Measurements from ENCODE around the gene MORF4L2. TPM values are rescaled to one million over a fixed set of nuclear protein-coding genes. Genes with fewer than 3 reads are reported as not detected.

MORF4L2 gene
- total RNA-seq, 1 donor from 2014 or later, result 514 TPM

- DNase-seq (ENCODE audit: low read depth), result no peak
- H3K27me3 Mint-ChIP-seq (ENCODE audit: low read depth, unreplicated experiment), result no peaks in the 10 kb centered on the region
These were observed 31.6 kb upstream of the MORF4L2 start for GRCh38 chrX:103718120-103718519.

GRCh38 chrX:103716962-103717361 lies 30.5 kb upstream of the MORF4L2 start:
- Histone ChIP-seq H3K9ac (ENCODE audit: low read length) (peak overlapping the region; percentile 14), H3K4me2 (ENCODE audit: low read length) (peak overlapping the region; percentile 36), H3K4me3 (ENCODE audit: insufficient read depth, low read depth, low read length) (no peak overlapping the region), H3K79me2 (ENCODE audit: insufficient read depth, low read length) (no peaks in the 10 kb centered on the region), H4K20me1 (ENCODE audit: insufficient read depth, low read length) (no peaks in the 10 kb centered on the region), H3K9me3 (ENCODE audit: insufficient read depth, low read depth, low read length) (no peaks in the 10 kb centered on the region), H2AFZ (ENCODE audit: low read depth, low read length) (no peak overlapping the region), H3K36me3 (ENCODE audit: insufficient read depth, low read length) (no peaks in the 10 kb centered on the region), H3K27me3 (ENCODE audit: insufficient read depth, low read length) (no peaks in the 10 kb centered on the region), H3K4me1 (ENCODE audit: insufficient read depth, low read length) (peaks cover 9% of the 10 kb centered on the region), H3K27ac (ENCODE audit: low read depth, low read length) (peak overlapping the region; percentile 38)
- no peak overlapping the region for H3K27ac Mint-ChIP-seq (ENCODE audit: unreplicated experiment)
- FAIRE-seq (peak; percentile 97), DNase-seq (ENCODE audit: low read depth) (peak; percentile 86)
- H3K27me3 Mint-ChIP-seq (ENCODE audit: low read depth, unreplicated experiment), result no peaks in the 10 kb centered on the region
- TF ChIP-seq CTCF (IDR thresholded peaks at IDR 0.05; ENCODE audit: insufficient read depth, low read depth, low read length) (no peak), EZH2 (IDR thresholded peaks at IDR 0.05; ENCODE audit: insufficient read depth, low read length) (no peak)
- H3K4me3 Mint-ChIP-seq (ENCODE audit: unreplicated experiment), result no peak overlapping the region
- H3K36me3 Mint-ChIP-seq (ENCODE audit: low read depth, unreplicated experiment), result no peaks in the 10 kb centered on the region
- peaks cover 7% of the 10 kb centered on the region for H3K4me1 Mint-ChIP-seq (ENCODE audit: low read depth, unreplicated experiment)
- H3K9me3 Mint-ChIP-seq (ENCODE audit: unreplicated experiment), result no peaks in the 10 kb centered on the region

More at GRCh38 chrX:103718120-103718519, 31.6 kb upstream of the MORF4L2 start:
- peak; percentile 20 for FAIRE-seq
- Histone ChIP-seq H3K9ac (ENCODE audit: low read length) (no peak overlapping the region), H3K27me3 (ENCODE audit: insufficient read depth, low read length) (no peaks in the 10 kb centered on the region), H3K36me3 (ENCODE audit: insufficient read depth, low read length) (no peaks in the 10 kb centered on the region), H3K4me3 (ENCODE audit: insufficient read depth, low read depth, low read length) (no peak overlapping the region), H4K20me1 (ENCODE audit: insufficient read depth, low read length) (no peaks in the 10 kb centered on the region), H3K79me2 (ENCODE audit: insufficient read depth, low read length) (no peaks in the 10 kb centered on the region), H3K9me3 (ENCODE audit: insufficient read depth, low read depth, low read length) (no peaks in the 10 kb centered on the region), H3K4me2 (ENCODE audit: low read length) (no peak overlapping the region), H3K27ac (ENCODE audit: low read depth, low read length) (no peak overlapping the region), H2AFZ (ENCODE audit: low read depth, low read length) (no peak overlapping the region), H3K4me1 (ENCODE audit: insufficient read depth, low read length) (peaks cover 9% of the 10 kb centered on the region)
- Mint-ChIP-seq H3K36me3 (ENCODE audit: low read depth, unreplicated experiment) (no peaks in the 10 kb centered on the region), H3K4me1 (ENCODE audit: low read depth, unreplicated experiment) (peaks cover 7% of the 10 kb centered on the region), H3K4me3 (ENCODE audit: unreplicated experiment) (no peak overlapping the region), H3K9me3 (ENCODE audit: unreplicated experiment) (no peaks in the 10 kb centered on the region), H3K27ac (ENCODE audit: unreplicated experiment) (no peak overlapping the region)
- TF ChIP-seq EZH2 (IDR thresholded peaks at IDR 0.05; ENCODE audit: insufficient read depth, low read length) (no peak), CTCF (IDR thresholded peaks at IDR 0.05; ENCODE audit: insufficient read depth, low read depth, low read length) (no peak)

GRCh38 chrX:103710609-103711008 lies 24.1 kb upstream of the MORF4L2 start, which contains the start of gene TMEM31:
Gene TMEM31, plus strand, starts transcription at chrX:103710909. Its CDS starts 1,350 bp downstream, at chrX:103712259.
- Mint-ChIP-seq H3K27me3 (ENCODE audit: low read depth, unreplicated experiment) (peaks cover 12% of the 10 kb centered on the region), H3K4me1 (ENCODE audit: low read depth, unreplicated experiment) (peaks cover 3% of the 10 kb centered on the region), H3K9me3 (ENCODE audit: unreplicated experiment) (no peaks in the 10 kb centered on the region), H3K4me3 (ENCODE audit: unreplicated experiment) (no peak within 1 kb of the TSS), H3K36me3 (ENCODE audit: low read depth, unreplicated experiment) (no peaks in the 10 kb centered on the region), H3K27ac (ENCODE audit: unreplicated experiment) (no peak within 1 kb of the TSS)
- H3K79me2 ChIP-seq (ENCODE audit: insufficient read depth, low read length), result no peaks in the 10 kb centered on the region
- FAIRE-seq (no peak), DNase-seq (ENCODE audit: low read depth) (no peak)
- H3K9me3 ChIP-seq (ENCODE audit: insufficient read depth, low read depth, low read length), result no peaks in the 10 kb centered on the region
- H3K27ac ChIP-seq (ENCODE audit: low read depth, low read length), result no peak within 1 kb of the TSS
- no peak within 1 kb of the TSS for H3K9ac ChIP-seq (ENCODE audit: low read length)
- no peaks in the 10 kb centered on the region for H3K36me3 ChIP-seq (ENCODE audit: insufficient read depth, low read length)
- no peaks in the 10 kb centered on the region for H3K27me3 ChIP-seq (ENCODE audit: insufficient read depth, low read length)
- no peaks in the 10 kb centered on the region for H4K20me1 ChIP-seq (ENCODE audit: insufficient read depth, low read length)
- H3K4me2 ChIP-seq (ENCODE audit: low read length), result no peak within 1 kb of the TSS
- no peak within 1 kb of the TSS for H2AFZ ChIP-seq (ENCODE audit: low read depth, low read length)
- no peaks in the 10 kb centered on the region for H3K4me1 ChIP-seq (ENCODE audit: insufficient read depth, low read length)
- TF ChIP-seq EZH2 (IDR thresholded peaks at IDR 0.05; ENCODE audit: insufficient read depth, low read length) (no peak), CTCF (IDR thresholded peaks at IDR 0.05; ENCODE audit: insufficient read depth, low read depth, low read length) (no peak)
- no peak within 1 kb of the TSS for H3K4me3 ChIP-seq (ENCODE audit: insufficient read depth, low read depth, low read length)

All from astrocyte (in vitro differentiated cells and primary cell).